HL-60/S4 (cell line): ENCODE data around the gene JAZF1.

ENCODE experiments used
- in situ Hi-C: fragments of 300-500 bp; cut with MboI; formaldehyde crosslinking; loops from 2 replicates; pipeline ENCODE4 v1.14.3; 2022; ENCODE audit warnings: low sequenced_read_pairs

Gene JAZF1

GRCh38 chr7:28112012-28112411 lies 68.6 kb downstream of the JAZF1 start:
- in situ Hi-C loops = no loop called here

GRCh38 chr7:28110427-28111012 lies 70.1 kb downstream of the JAZF1 start:
- in situ Hi-C loops = no loop called here

- in situ Hi-C loops = no loop called here
Measured at GRCh38 chr7:28108747-28109146, 71.8 kb downstream of the JAZF1 start.

GRCh38 chr7:28107960-28108359 lies 72.6 kb downstream of the JAZF1 start:
- in situ Hi-C loops = no loop called here

GRCh38 chr7:28106321-28106829 lies 74.2 kb downstream of the JAZF1 start:
- in situ Hi-C loops = no loop called here

GRCh38 chr7:28105234-28105633 lies 75.4 kb downstream of the JAZF1 start:
- in situ Hi-C loops = no loop called here

- in situ Hi-C loops = no loop called here
Measured at GRCh38 chr7:28104811-28105210, 75.8 kb downstream of the JAZF1 start.

GRCh38 chr7:28104041-28104541 lies 76.5 kb downstream of the JAZF1 start:
- in situ Hi-C loops = no loop called here

- in situ Hi-C loops = no loop called here
Measured at GRCh38 chr7:28102797-28103196, 77.8 kb downstream of the JAZF1 start.

- in situ Hi-C loops = loop anchor here (25.0 kb wide), 1 partner anchor 884 kb away; the partner anchor contains the start of gene HOXA13
Measured at GRCh38 chr7:28096713-28097112, 83.9 kb downstream of the JAZF1 start.

GRCh38 chr7:28095231-28095630 lies 85.4 kb downstream of the JAZF1 start:
- in situ Hi-C loops = loop anchor here (25.0 kb wide), 1 partner anchor 883 kb away; the partner anchor contains the start of gene HOXA13

GRCh38 chr7:28093623-28094232 lies 86.9 kb downstream of the JAZF1 start:
- in situ Hi-C loops = loop anchor here (25.0 kb wide), 1 partner anchor 881 kb away; the partner anchor contains the start of gene HOXA13

GRCh38 chr7:28091190-28091589 lies 89.4 kb downstream of the JAZF1 start:
- in situ Hi-C loops = loop anchor here (25.0 kb wide), 1 partner anchor 879 kb away; the partner anchor contains the start of gene HOXA13

- in situ Hi-C loops = loop anchor here (25.0 kb wide), 1 partner anchor 877 kb away; the partner anchor contains the start of gene HOXA13
Measured at GRCh38 chr7:28088901-28089714, 91.5 kb downstream of the JAZF1 start.

- in situ Hi-C loops = loop anchor here (25.0 kb wide), 1 partner anchor 876 kb away; the partner anchor contains the start of gene HOXA13
Measured at GRCh38 chr7:28088032-28088431, 92.6 kb downstream of the JAZF1 start.

- in situ Hi-C loops = loop anchor here (25.0 kb wide), 1 partner anchor 874 kb away; the partner anchor contains the start of gene HOXA13
Measured at GRCh38 chr7:28086198-28086597, 94.4 kb downstream of the JAZF1 start.

GRCh38 chr7:28083998-28084985 lies 96.3 kb downstream of the JAZF1 start:
- in situ Hi-C loops = loop anchor here (25.0 kb wide), 1 partner anchor 872 kb away; the partner anchor contains the start of gene HOXA13

GRCh38 chr7:28083164-28083997 lies 97.2 kb downstream of the JAZF1 start:
- in situ Hi-C loops = loop anchor here (25.0 kb wide), 1 partner anchor 871 kb away; the partner anchor contains the start of gene HOXA13

GRCh38 chr7:28082071-28082470 lies 98.5 kb downstream of the JAZF1 start:
- in situ Hi-C loops = loop anchor here (25.0 kb wide), 1 partner anchor 870 kb away; the partner anchor contains the start of gene HOXA13
